GM23338 (cell line): ENCODE results near the gene MARCHF3. TPM values are rescaled to one million over a fixed set of nuclear protein-coding genes. Genes with fewer than 3 reads are reported as not detected.
A peak's percentile ranks its signal among the peaks of the same experiment; 100 is the strongest.

Experiments
- ATAC-seq: fragments of 200-7000 bp; cut with Tn5 transposase; 3 replicates; pipeline ENCODE4 v1.9.1; 2020
- DNase-seq: peaks from one replicate; pipeline ENCODE4 v3.0.0-alpha.2; 2015; ENCODE audit warnings: low spot score
- H2AFZ ChIP-seq: fragments of 200-600 bp; sonication (generic); 2 replicates; pipeline ENCODE4 v1.8.0; 2016; ENCODE audit warnings: antibody characterized with exemption, mild to moderate bottlenecking, moderate library complexity
- H3F3A ChIP-seq: fragments of 200-600 bp; sonication (generic); replicated peaks from 2 replicates; pipeline ENCODE4 v1.8.0; 2017; ENCODE audit warnings: antibody characterized with exemption, mixed run types, low read depth
- H3K27ac ChIP-seq: fragments of 200-600 bp; sonication (generic); 2 replicates; pipeline ENCODE4 v1.6.1; 2016; ENCODE audit warnings: low read depth
- H3K27me3 ChIP-seq: fragments of 200-600 bp; sonication (generic); 2 replicates; pipeline ENCODE4 v1.8.0; 2016; ENCODE audit warnings: mild to moderate bottlenecking, mixed run types, moderate library complexity; ENCODE audit not compliant: insufficient read depth
- H3K36me3 ChIP-seq: fragments of 200-600 bp; sonication (generic); 2 replicates; pipeline ENCODE4 v1.8.0; 2016; ENCODE audit warnings: mild to moderate bottlenecking; ENCODE audit not compliant: insufficient read depth
- H3K4me1 ChIP-seq: fragments of 200-600 bp; sonication (generic); 2 replicates; pipeline ENCODE4 v1.8.0; 2016; ENCODE audit warnings: mild to moderate bottlenecking, moderate library complexity; ENCODE audit not compliant: insufficient read depth
- H3K4me2 ChIP-seq: fragments of 200-600 bp; sonication (generic); 2 replicates; pipeline ENCODE4 v1.7.1; 2017; ENCODE audit warnings: mixed run types
- H3K4me3 ChIP-seq: fragments of 200-600 bp; sonication (generic); 2 replicates; pipeline ENCODE4 v1.6.1; 2016; ENCODE audit warnings: mixed run types
- H3K79me2 ChIP-seq: fragments of 200-600 bp; sonication (generic); replicated peaks from 2 replicates; pipeline ENCODE4 v1.8.0; 2017; ENCODE audit warnings: mild to moderate bottlenecking; ENCODE audit not compliant: insufficient read depth
- H3K9me2 ChIP-seq: fragments of 200-600 bp; sonication (generic); 2 replicates; pipeline ENCODE4 v1.8.0; 2017; ENCODE audit not compliant: insufficient read depth
- H4K20me1 ChIP-seq: fragments of 200-600 bp; sonication (generic); replicated peaks from 2 replicates; pipeline ENCODE4 v1.8.0; 2017; ENCODE audit warnings: mild to moderate bottlenecking; ENCODE audit not compliant: insufficient read depth
- H3K27ac Mint-ChIP-seq: 2 replicates; pipeline ENCODE4 v1.8.0; 2020; ENCODE audit warnings: inconsistent platforms, mild to moderate bottlenecking, moderate library complexity, mixed read lengths
- H3K27me3 Mint-ChIP-seq: 3 replicates; pipeline ENCODE4 v1.8.0; 2022; ENCODE audit warnings: low read depth, mild to moderate bottlenecking, moderate library complexity, mixed read lengths, inconsistent platforms; ENCODE audit not compliant: insufficient read depth, poor library complexity
- H3K36me3 Mint-ChIP-seq: 3 replicates; pipeline ENCODE4 v1.8.0; 2021; ENCODE audit warnings: low read depth, mild to moderate bottlenecking, inconsistent platforms, moderate library complexity, mixed read lengths
- H3K4me1 Mint-ChIP-seq: 3 replicates; pipeline ENCODE4 v1.8.0; 2020; ENCODE audit warnings: mild to moderate bottlenecking, inconsistent platforms, mixed read lengths
- H3K4me3 Mint-ChIP-seq: 3 replicates; pipeline ENCODE4 v1.8.0; 2021; ENCODE audit warnings: moderate library complexity, mild to moderate bottlenecking, inconsistent platforms, mixed read lengths
- H3K9me3 Mint-ChIP-seq: 3 replicates; pipeline ENCODE4 v1.8.0; 2020; ENCODE audit warnings: moderate library complexity, mild to moderate bottlenecking, inconsistent platforms, mixed read lengths
- CTCF ChIP-seq, 2 experiments: fragments of 200-600 bp in 1 of 2; sonication (generic) in 1 of 2; conservative IDR thresholded peaks; 2 replicates each; pipeline versions ENCODE4 v1.5.1 to v1.6.1; 2016 to 2017; ENCODE audit warnings: antibody characterized with exemption in 2 of 2, low read depth in 2 of 2, mild to moderate bottlenecking in 2 of 2, moderate library complexity in 1 of 2
- EZH2 ChIP-seq: fragments of 200-600 bp; sonication (generic); IDR thresholded peaks from one replicate; pipeline ENCODE4 v1.8.0; 2017; ENCODE audit warnings: antibody characterized with exemption, mild to moderate bottlenecking, low read depth; ENCODE audit not compliant: unreplicated experiment
- EZH2phosphoT487 ChIP-seq: fragments of 200-600 bp; sonication (generic); IDR thresholded peaks from one replicate; pipeline ENCODE4 v1.8.1; 2018; ENCODE audit warnings: antibody characterized with exemption; ENCODE audit not compliant: unreplicated experiment
- JUNB ChIP-seq: IDR thresholded peaks from one replicate; pipeline ENCODE4 v1.6.1; 2016; ENCODE audit warnings: antibody characterized with exemption; ENCODE audit not compliant: unreplicated experiment
- ZNF331 ChIP-seq: fragments of 250-450 bp; sonication (Bioruptor Pico); IDR thresholded peaks from 2 replicates; pipeline ENCODE4 v1.5.0; 2020; ENCODE audit warnings: low read depth, mild to moderate bottlenecking, moderate library complexity
- polyA plus RNA-seq: library from polyadenylated mRNA; unstranded; fragments of >200 nt; fragmentation: Nextera tagmentation; extraction: Ambion mirVana; gene quantifications from 2 replicates; pipeline ENCODE4 v1.2.1, GENCODE V29; 2016
- total RNA-seq: library from RNA; depleted of rRNA; stranded (reverse); fragments of >200 nt; shearing (Covaris generic); gene quantifications from 2 replicates; pipeline ENCODE4 v1.2.3, GENCODE V29; 2014
- TF ChIP-seq, protein P1 (sequence below): fragments of 250-450 bp; sonication (Bioruptor Pico); IDR thresholded peaks from 2 replicates; pipeline ENCODE4 v1.5.0; 2020; ENCODE audit warnings: mild to moderate bottlenecking, moderate library complexity

MARCHF3 gene
- total and polyA plus RNA-seq, 2 experiments from 2014 or later, result 7.0 to 12.7 TPM

DNA sequence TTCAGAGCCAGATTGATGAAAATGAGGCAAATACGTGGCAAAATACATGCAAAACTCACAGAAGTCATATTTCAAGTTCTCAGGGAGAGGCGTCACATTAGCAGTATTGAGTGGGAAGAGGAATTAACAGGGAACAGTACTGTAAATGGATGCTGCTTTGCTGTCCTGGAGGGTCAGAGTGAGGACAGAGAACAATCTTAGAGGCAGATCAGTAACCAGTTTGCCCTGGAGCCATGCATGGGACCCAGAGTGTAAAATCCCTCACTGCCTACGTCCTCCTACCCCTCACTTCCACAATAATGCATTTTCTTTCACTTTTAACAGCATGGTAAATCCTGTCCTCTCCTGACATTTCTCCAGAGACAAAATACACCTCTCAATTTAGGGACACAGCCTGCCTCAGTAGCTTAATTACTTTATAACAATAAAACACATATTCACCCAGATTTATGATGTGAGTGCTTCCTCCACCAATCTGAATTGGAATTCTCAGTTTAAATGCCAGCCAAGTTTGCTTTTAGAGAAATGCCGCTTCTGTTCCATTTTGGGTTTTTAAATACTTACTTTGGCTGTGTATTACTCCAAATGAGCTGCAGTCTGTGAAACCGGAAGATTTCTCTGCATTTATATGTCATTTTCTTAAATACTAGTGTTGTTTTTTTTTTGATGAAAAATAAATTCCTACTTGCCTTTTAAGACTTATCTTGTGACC lies 183.5 kb downstream of the MARCHF3 start:
- no peaks in the 10 kb centered on the region for H3K27me3 ChIP-seq
- Mint-ChIP-seq H3K36me3 (peaks cover 13% of the 10 kb centered on the region), H3K4me3 (no peak overlapping the region), H3K9me3 (no peaks in the 10 kb centered on the region; the same call in 2 of the 3 replicates), H3K27me3 (peaks cover 20% of the 10 kb centered on the region), H3K27ac (peak overlapping the region; percentile 85), H3K4me1 (peaks cover 82% of the 10 kb centered on the region)
- H3K4me1 ChIP-seq, result peaks cover 53% of the 10 kb centered on the region
- peaks cover 2% of the 10 kb centered on the region; the same call in 1 of the 2 replicates for H3F3A ChIP-seq
- H3K27ac ChIP-seq, result peak overlapping the region; percentile 70
- peak overlapping the region; percentile 63 for H3K4me2 ChIP-seq
- H3K4me3 ChIP-seq, result peak overlapping the region; percentile 80; the same call in 1 of the 2 replicates
- H4K20me1 ChIP-seq, result no peaks in the 10 kb centered on the region
- H3K9me2 ChIP-seq, result no peaks in the 10 kb centered on the region
- peaks cover 40% of the 10 kb centered on the region for H3K79me2 ChIP-seq
- no peak overlapping the region for H2AFZ ChIP-seq
- ATAC-seq, result peak; percentile 56
- H3K36me3 ChIP-seq, result no peaks in the 10 kb centered on the region
- peak; percentile 27 for DNase-seq
- TF ChIP-seq EZH2, result no peak
- TF ChIP-seq JUNB, result no peak
- TF ChIP-seq EZH2phosphoT487, result no peak
- TF ChIP-seq ZNF331 (CRISPR knock-in tag), result no peak

GRCh38 chr5:126846344-126846743 lies 184.0 kb downstream of the MARCHF3 start:
- DNase-seq (peak; percentile 56), ATAC-seq (peak; percentile 25; the same call in 2 of the 3 replicates)
- Mint-ChIP-seq H3K27ac (peak overlapping the region; percentile 58), H3K27me3 (peaks cover 25% of the 10 kb centered on the region), H3K4me3 (peak overlapping the region; percentile 73; the same call in 1 of the 3 replicates), H3K9me3 (no peaks in the 10 kb centered on the region; the same call in 2 of the 3 replicates), H3K4me1 (peaks cover 82% of the 10 kb centered on the region), H3K36me3 (peaks cover 19% of the 10 kb centered on the region)
- no peak for TF ChIP-seq EZH2
- TF ChIP-seq EZH2phosphoT487, result no peak
- TF ChIP-seq JUNB, result no peak
- TF ChIP-seq, protein P1, sequence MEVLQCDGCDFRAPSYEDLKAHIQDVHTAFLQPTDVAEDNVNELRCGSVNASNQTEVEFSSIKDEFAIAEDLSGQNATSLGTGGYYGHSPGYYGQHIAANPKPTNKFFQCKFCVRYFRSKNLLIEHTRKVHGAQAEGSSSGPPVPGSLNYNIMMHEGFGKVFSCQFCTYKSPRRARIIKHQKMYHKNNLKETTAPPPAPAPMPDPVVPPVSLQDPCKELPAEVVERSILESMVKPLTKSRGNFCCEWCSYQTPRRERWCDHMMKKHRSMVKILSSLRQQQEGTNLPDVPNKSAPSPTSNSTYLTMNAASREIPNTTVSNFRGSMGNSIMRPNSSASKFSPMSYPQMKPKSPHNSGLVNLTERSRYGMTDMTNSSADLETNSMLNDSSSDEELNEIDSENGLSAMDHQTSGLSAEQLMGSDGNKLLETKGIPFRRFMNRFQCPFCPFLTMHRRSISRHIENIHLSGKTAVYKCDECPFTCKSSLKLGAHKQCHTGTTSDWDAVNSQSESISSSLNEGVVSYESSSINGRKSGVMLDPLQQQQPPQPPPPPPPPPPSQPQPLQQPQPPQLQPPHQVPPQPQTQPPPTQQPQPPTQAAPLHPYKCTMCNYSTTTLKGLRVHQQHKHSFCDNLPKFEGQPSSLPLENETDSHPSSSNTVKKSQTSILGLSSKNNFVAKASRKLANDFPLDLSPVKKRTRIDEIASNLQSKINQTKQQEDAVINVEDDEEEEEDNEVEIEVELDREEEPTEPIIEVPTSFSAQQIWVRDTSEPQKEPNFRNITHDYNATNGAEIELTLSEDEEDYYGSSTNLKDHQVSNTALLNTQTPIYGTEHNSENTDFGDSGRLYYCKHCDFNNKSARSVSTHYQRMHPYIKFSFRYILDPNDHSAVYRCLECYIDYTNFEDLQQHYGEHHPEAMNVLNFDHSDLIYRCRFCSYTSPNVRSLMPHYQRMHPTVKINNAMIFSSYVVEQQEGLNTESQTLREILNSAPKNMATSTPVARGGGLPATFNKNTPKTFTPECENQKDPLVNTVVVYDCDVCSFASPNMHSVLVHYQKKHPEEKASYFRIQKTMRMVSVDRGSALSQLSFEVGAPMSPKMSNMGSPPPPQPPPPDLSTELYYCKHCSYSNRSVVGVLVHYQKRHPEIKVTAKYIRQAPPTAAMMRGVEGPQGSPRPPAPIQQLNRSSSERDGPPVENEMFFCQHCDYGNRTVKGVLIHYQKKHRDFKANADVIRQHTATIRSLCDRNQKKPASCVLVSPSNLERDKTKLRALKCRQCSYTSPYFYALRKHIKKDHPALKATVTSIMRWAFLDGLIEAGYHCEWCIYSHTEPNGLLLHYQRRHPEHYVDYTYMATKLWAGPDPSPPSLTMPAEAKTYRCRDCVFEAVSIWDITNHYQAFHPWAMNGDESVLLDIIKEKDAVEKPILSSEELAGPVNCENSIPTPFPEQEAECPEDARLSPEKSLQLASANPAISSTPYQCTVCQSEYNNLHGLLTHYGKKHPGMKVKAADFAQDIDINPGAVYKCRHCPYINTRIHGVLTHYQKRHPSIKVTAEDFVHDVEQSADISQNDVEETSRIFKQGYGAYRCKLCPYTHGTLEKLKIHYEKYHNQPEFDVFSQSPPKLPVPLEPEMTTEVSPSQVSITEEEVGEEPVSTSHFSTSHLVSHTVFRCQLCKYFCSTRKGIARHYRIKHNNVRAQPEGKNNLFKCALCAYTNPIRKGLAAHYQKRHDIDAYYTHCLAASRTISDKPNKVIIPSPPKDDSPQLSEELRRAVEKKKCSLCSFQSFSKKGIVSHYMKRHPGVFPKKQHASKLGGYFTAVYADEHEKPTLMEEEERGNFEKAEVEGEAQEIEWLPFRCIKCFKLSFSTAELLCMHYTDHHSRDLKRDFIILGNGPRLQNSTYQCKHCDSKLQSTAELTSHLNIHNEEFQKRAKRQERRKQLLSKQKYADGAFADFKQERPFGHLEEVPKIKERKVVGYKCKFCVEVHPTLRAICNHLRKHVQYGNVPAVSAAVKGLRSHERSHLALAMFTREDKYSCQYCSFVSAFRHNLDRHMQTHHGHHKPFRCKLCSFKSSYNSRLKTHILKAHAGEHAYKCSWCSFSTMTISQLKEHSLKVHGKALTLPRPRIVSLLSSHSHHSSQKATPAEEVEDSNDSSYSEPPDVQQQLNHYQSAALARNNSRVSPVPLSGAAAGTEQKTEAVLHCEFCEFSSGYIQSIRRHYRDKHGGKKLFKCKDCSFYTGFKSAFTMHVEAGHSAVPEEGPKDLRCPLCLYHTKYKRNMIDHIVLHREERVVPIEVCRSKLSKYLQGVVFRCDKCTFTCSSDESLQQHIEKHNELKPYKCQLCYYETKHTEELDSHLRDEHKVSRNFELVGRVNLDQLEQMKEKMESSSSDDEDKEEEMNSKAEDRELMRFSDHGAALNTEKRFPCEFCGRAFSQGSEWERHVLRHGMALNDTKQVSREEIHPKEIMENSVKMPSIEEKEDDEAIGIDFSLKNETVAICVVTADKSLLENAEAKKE (CRISPR knock-in tag), result no peak
- peak; percentile 45 to 50 for TF ChIP-seq CTCF (conservative IDR thresholded peaks at IDR 0.05; ENCODE audit: low read depth in 2 of 2)
- Histone ChIP-seq H3K36me3 (no peaks in the 10 kb centered on the region), H3K27me3 (no peaks in the 10 kb centered on the region), H3K79me2 (peaks cover 45% of the 10 kb centered on the region), H3K4me2 (peak overlapping the region; percentile 63), H3K4me3 (peak overlapping the region; percentile 80), H4K20me1 (no peaks in the 10 kb centered on the region), H3K4me1 (peaks cover 51% of the 10 kb centered on the region), H3K9me2 (no peaks in the 10 kb centered on the region), H3K27ac (peak overlapping the region; percentile 89), H3F3A (no peaks in the 10 kb centered on the region), H2AFZ (no peak overlapping the region)
